ENCODE measurements around the gene CLCNKB. TPM values are rescaled to one million over a fixed set of nuclear protein-coding genes. Genes with fewer than 3 reads are reported as not detected.
"Not testable (repeated sequence)": the region's sequence is repeated elsewhere in the genome, so short reads cannot be mapped to it uniquely, and the experiment has no call there.

Gene CLCNKB
- total RNA-seq, 2 donors from 2014 or later: 0.12 TPM; not detected in 1

DNA sequence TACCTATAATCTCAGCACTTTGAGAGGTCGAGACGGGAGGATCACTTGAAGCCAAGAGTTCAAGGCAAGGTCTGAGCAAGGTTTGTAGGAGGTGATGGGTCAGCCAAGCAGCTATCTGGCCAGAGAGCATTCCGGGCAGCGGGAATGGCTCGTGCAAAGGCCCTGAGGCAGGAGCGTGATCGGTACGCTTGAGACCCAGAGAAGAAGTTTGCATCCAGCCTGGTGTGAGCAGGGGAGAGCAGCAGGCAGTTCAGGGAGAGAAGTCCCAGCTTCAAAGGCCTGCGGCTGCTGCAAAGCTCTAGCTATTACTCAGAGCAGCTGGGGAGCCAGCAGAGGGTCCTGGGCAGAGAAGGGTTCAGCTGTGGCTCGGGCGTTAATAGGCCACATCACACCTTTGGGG, 44.7 kb upstream of the CLCNKB start:
- H3K9me3 ChIP-seq: no peaks in the 10 kb centered on the region
- no peak overlapping the region for H3K4me3 ChIP-seq
- intact Hi-C loops (cut with DNase I): loop anchor here (5.0 kb wide), 1 partner anchor 207 kb away; no protein-coding TSS in a partner anchor
- no peak overlapping the region for H3K9ac ChIP-seq (ENCODE audit: low read depth in 2 of 2, low read length in 2 of 2)
- TF ChIP-seq, protein P1, sequence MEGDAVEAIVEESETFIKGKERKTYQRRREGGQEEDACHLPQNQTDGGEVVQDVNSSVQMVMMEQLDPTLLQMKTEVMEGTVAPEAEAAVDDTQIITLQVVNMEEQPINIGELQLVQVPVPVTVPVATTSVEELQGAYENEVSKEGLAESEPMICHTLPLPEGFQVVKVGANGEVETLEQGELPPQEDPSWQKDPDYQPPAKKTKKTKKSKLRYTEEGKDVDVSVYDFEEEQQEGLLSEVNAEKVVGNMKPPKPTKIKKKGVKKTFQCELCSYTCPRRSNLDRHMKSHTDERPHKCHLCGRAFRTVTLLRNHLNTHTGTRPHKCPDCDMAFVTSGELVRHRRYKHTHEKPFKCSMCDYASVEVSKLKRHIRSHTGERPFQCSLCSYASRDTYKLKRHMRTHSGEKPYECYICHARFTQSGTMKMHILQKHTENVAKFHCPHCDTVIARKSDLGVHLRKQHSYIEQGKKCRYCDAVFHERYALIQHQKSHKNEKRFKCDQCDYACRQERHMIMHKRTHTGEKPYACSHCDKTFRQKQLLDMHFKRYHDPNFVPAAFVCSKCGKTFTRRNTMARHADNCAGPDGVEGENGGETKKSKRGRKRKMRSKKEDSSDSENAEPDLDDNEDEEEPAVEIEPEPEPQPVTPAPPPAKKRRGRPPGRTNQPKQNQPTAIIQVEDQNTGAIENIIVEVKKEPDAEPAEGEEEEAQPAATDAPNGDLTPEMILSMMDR (IDR thresholded peaks at IDR 0.05): no peak
- H3K27me3 ChIP-seq: no peaks in the 10 kb centered on the region
- no peak overlapping the region for H3K27ac ChIP-seq
- no peaks in the 10 kb centered on the region for H3K4me1 ChIP-seq
- no peak for DNase-seq
- no peaks in the 10 kb centered on the region for H3K36me3 ChIP-seq

DNA sequence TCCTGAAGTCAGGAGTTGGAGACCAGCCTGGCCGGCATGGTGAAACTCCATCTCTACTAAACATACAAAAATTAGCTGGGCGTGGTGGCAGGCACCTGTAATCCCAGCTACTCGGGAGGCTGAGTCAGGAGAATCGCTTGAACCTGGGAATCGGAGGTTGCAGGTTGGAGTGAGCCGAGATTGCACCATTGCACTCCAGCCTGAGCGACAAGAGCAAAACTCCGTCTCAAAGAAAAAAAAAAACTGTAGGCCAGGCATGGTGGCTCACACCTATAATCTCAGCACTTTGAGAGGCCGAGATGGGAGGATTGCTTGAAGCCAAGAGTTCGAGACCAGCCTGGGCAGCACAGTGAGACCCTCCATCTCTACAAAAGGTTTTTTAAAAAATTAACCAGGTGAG, 42.3 kb upstream of the CLCNKB start:
- H3K27ac ChIP-seq; H3K9ac ChIP-seq (ENCODE audit: low read depth in 2 of 2, low read length in 2 of 2); DNase-seq; H3K36me3 ChIP-seq; H3K27me3 ChIP-seq; H3K4me3 ChIP-seq; H3K9me3 ChIP-seq; H3K4me1 ChIP-seq; intact Hi-C loops (cut with DNase I): not testable (repeated sequence)

DNA sequence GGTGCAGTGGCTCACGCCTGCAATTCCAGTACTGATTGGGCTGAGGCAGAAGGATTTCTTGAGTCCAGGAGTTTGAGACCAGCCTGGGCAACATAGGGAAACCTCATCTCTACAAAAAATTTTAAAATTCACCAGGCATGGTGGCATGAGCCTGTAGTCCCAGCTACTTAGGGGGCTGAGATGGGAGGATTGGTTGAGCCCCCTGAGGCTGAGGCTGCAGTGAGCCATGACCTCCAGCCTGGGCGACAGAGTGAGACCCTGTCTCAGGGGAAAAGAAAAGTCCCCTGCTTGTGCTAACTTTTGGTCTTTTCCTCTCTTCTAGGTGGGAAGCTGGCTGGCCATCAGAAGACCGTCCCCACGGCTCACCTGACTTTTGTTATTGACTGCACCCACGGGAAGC, 38.0 kb upstream of the CLCNKB start:
- DNase-seq: no peak
- intact Hi-C loops (cut with DNase I): no loop called here
- Histone ChIP-seq H3K36me3 (no peaks in the 10 kb centered on the region), H3K4me1 (no peaks in the 10 kb centered on the region), H3K9ac (ENCODE audit: low read depth in 2 of 2, low read length in 2 of 2) (no peak overlapping the region), H3K9me3 (no peaks in the 10 kb centered on the region), H3K27me3 (no peaks in the 10 kb centered on the region), H3K4me3 (no peak overlapping the region), H3K27ac (no peak overlapping the region)
- TF ChIP-seq, protein P1 (IDR thresholded peaks at IDR 0.05): no peak

DNA sequence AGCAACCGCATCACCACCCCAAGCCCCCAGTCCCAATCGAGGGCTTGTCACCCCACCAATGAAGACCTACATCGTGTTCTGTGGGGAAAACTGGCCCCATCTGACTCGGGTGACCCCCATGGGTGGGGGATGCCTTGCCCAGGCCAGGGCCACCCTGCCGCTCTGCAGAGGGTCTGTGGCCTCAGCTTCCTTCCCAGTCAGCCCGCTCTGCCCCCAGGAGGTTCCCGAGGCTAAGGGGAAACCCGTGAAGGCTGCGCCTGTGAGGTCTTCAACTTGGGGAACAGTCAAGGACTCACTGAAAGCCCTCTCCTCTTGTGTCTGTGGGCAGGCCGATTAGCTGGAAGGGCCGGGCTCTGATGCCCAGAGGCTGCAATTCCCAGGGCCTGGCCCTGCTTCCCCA, 37.6 kb upstream of the CLCNKB start:
- Histone ChIP-seq H3K9ac (ENCODE audit: low read depth in 2 of 2, low read length in 2 of 2) (no peak overlapping the region), H3K9me3 (no peaks in the 10 kb centered on the region), H3K4me1 (no peaks in the 10 kb centered on the region), H3K4me3 (no peak overlapping the region), H3K27me3 (no peaks in the 10 kb centered on the region), H3K27ac (no peak overlapping the region), H3K36me3 (no peaks in the 10 kb centered on the region)
- no peak for DNase-seq
- intact Hi-C loops (cut with DNase I): no loop called here
- TF ChIP-seq, protein P1 (IDR thresholded peaks at IDR 0.05): no peak

DNA sequence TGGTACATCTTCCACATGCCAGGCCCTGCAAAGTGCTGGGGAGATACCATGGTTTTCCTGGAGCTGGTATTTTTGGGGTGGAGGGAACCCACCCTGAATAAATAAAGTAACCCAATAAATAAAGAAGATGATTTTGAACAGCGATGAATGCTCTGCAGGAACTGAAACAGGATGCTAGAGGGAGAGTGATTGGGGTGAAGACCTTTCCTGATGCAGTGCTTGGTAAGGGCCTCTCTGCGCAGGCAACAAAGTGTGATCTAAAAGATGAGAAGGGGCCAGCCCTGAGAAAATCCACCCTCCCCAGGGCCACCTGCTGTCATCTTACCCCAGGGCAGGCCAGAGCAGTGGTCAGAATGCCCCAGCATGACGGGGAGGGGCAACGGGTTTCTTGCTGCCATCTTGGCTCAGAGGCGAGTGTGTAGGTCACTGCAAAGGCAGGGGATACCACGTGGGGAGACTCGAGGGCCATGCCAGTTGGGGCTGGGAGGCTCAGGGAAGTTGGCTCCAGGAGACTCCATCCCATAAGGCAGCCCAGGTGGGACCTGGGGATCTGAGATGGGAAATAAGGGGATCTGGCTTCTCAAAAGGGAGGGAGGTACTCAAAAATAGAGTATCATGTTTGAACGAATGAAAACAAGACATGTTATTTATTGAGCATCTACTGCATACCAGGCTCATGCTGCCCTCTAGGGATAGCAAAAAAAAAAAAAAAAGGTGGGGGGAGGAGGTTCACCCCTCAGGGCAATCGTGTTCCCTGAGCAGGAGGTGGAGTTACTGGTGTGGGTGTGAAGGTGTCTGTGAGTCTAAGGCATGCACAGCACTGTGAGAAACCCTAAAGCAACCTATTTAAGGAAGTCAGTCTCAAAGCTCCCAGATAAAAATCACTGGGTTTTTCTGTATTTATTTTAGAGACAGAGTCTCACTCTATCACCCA, 36.8 kb upstream of the CLCNKB start:
- intact Hi-C loops (cut with DNase I): no loop called here
- TF ChIP-seq, protein P1 (IDR thresholded peaks at IDR 0.05): no peak
- no peaks in the 10 kb centered on the region for H3K36me3 ChIP-seq

More for the DNA sequence above, 36.8 kb upstream of the CLCNKB start:
- H3K27me3 ChIP-seq: no peaks in the 10 kb centered on the region
- H3K27ac ChIP-seq: no peak overlapping the region
- no peak overlapping the region for H3K4me3 ChIP-seq
- DNase-seq: no peak
- no peaks in the 10 kb centered on the region for H3K9me3 ChIP-seq
- H3K9ac ChIP-seq (ENCODE audit: low read depth in 2 of 2, low read length in 2 of 2): no peak overlapping the region
- no peaks in the 10 kb centered on the region for H3K4me1 ChIP-seq
